HEK293T (cell line): ENCODE results near the gene COL28A1.

Source experiments
- ARNT ChIP-seq: fragments of 450-650 bp; IDR thresholded peaks from 2 replicates; pipeline ENCODE4 v1.6.1; 2017; ENCODE audit warnings: mild to moderate bottlenecking
- ELF4 ChIP-seq: fragments of 450-650 bp; IDR thresholded peaks from 2 replicates; pipeline ENCODE4 v1.6.1; 2017; ENCODE audit warnings: antibody characterized with exemption
- FOXA1 ChIP-seq: fragments of 450-650 bp; IDR thresholded peaks from 2 replicates; pipeline ENCODE4 v1.6.1; 2016; ENCODE audit warnings: mild to moderate bottlenecking
- FOXK2 ChIP-seq: fragments of 450-650 bp; IDR thresholded peaks from 2 replicates; pipeline ENCODE4 v1.6.1; 2016; ENCODE audit warnings: mild to moderate bottlenecking
- L3MBTL2 ChIP-seq: fragments of 450-650 bp; conservative IDR thresholded peaks from 2 replicates; pipeline ENCODE4 v1.6.1; 2016; ENCODE audit warnings: mild to moderate bottlenecking
- SP1 ChIP-seq: fragments of 450-650 bp; IDR thresholded peaks from 2 replicates; pipeline ENCODE4 v1.6.1; 2017
- ZNF384 ChIP-seq: fragments of 450-650 bp; IDR thresholded peaks from 2 replicates; pipeline ENCODE4 v1.6.1; 2016

DNA sequence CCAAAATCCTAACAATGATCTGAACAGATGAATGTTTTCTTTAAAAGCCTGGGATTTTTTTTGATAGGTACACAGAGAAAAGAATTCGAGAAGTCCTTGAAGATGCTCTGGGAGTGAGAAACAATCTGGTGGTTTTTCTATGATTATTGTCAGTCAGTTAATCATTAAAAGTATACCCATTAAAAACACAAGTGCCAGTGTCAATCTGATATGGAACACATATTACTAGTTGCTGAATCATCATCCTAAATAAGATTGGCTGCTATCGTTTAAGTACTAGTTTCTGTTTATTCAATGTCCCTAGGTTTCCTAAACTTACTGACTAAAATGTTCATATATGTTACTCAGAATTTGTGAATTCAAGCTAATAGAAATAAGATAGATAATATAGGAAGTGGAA is 16.1 kb downstream of the COL28A1 start:
- TF ChIP-seq FOXK2 = no peak
- no peak for TF ChIP-seq FOXA1
- no peak for TF ChIP-seq SP1
- TF ChIP-seq ELF4 = no peak
- no peak for TF ChIP-seq L3MBTL2
- no peak for TF ChIP-seq ZNF384
- TF ChIP-seq ARNT = no peak
